Stimulated activated CD8-positive, alpha-beta memory T cell treated with anti-CD3 and anti-CD28 coated beads, Interleukin-15, amount 100 ng/mL, for 1 hour (primary cell): ENCODE measurements around the gene UBN1.
"Not testable (repeated sequence)": the region's sequence is repeated elsewhere in the genome, so short reads cannot be mapped to it uniquely, and the experiment has no call there.

ENCODE experiments used
- DNase-seq: peaks from one replicate; pipeline ENCODE4 v3.0.0-alpha.2; 2020; ENCODE audit warnings: low read depth

UBN1 gene

GRCh38 chr16:4904942-4905615 lies 57.8 kb downstream of the UBN1 start:
- DNase-seq = no peak

- no peak for DNase-seq
Measured at GRCh38 chr16:4908854-4909401, 61.6 kb downstream of the UBN1 start.

GRCh38 chr16:4909825-4910224 lies 62.5 kb downstream of the UBN1 start:
- no peak for DNase-seq

- no peak for DNase-seq
Measured at GRCh38 chr16:4910828-4911227, 63.5 kb downstream of the UBN1 start.

- no peak for DNase-seq
Measured at GRCh38 chr16:4911970-4912386, 64.7 kb downstream of the UBN1 start.

GRCh38 chr16:4913130-4913773 lies 66.0 kb downstream of the UBN1 start:
- no peak for DNase-seq

- DNase-seq = no peak
Measured at GRCh38 chr16:4913774-4914525, 66.7 kb downstream of the UBN1 start.

GRCh38 chr16:4914528-4915225 lies 67.4 kb downstream of the UBN1 start:
- DNase-seq = no peak

GRCh38 chr16:4915226-4915761 lies 68.0 kb downstream of the UBN1 start:
- no peak for DNase-seq

- DNase-seq = no peak
Measured at GRCh38 chr16:4917117-4917516, 69.8 kb downstream of the UBN1 start.

GRCh38 chr16:4918781-4919251 lies 71.5 kb downstream of the UBN1 start:
- no peak for DNase-seq

GRCh38 chr16:4920826-4921225 lies 73.5 kb downstream of the UBN1 start:
- no peak for DNase-seq

- no peak for DNase-seq
Measured at GRCh38 chr16:4922721-4923342, 75.6 kb downstream of the UBN1 start.

GRCh38 chr16:4923853-4924252 lies 76.6 kb downstream of the UBN1 start:
- no peak for DNase-seq

GRCh38 chr16:4924593-4925292 lies 77.5 kb downstream of the UBN1 start:
- DNase-seq = no peak

GRCh38 chr16:4925293-4925607 lies 78.0 kb downstream of the UBN1 start:
- DNase-seq = no peak

- DNase-seq = no peak
Measured at GRCh38 chr16:4925791-4926190, 78.5 kb downstream of the UBN1 start.

GRCh38 chr16:4926928-4927327 lies 79.6 kb downstream of the UBN1 start:
- no peak for DNase-seq

- no peak for DNase-seq
Measured at GRCh38 chr16:4927661-4928060, 80.4 kb downstream of the UBN1 start.

GRCh38 chr16:4928227-4928626 lies 80.9 kb downstream of the UBN1 start:
- no peak for DNase-seq

- DNase-seq = not testable (repeated sequence)
Measured at GRCh38 chr16:4929619-4930018, 82.3 kb downstream of the UBN1 start.
